GM23248 (cell line): ENCODE results near the gene SP110.

ENCODE experiments used
- EZH2 ChIP-seq: fragments of 200-600 bp; sonication (generic); IDR thresholded peaks from 2 replicates; pipeline ENCODE4 v1.6.1; 2018; ENCODE audit warnings: antibody characterized with exemption, mild to moderate bottlenecking; ENCODE audit not compliant: insufficient read depth, poor library complexity, severe bottlenecking
- EZH2phosphoT487 ChIP-seq: fragments of 200-600 bp; sonication (generic); IDR thresholded peaks from 2 replicates; pipeline ENCODE4 v1.6.1; 2018; ENCODE audit warnings: antibody characterized with exemption, moderate library complexity, mild to moderate bottlenecking, low read depth; ENCODE audit not compliant: insufficient read depth

- TF ChIP-seq EZH2, result no peak
- TF ChIP-seq EZH2phosphoT487, result no peak
Measured at GRCh38 chr2:230166557-230167170, 53.1 kb downstream of the SP110 start.
